Omental fat pad (tissue), 4 donors: ENCODE data around the gene ALDH7A1. TPM values are rescaled to one million over a fixed set of nuclear protein-coding genes. Genes with fewer than 3 reads are reported as not detected.

Source experiments
- small RNA-seq: library from RNA; depleted of rRNA; stranded (forward); fragments of <200 nt; gene quantifications from one replicate; pipeline ENCODE3, GENCODE V24; 2016
- total RNA-seq, 4 donors: library from RNA; depleted of rRNA; stranded (reverse); fragments of >200 nt; gene quantifications; one replicate each; pipeline ENCODE4 v1.1.0, GENCODE V29; 2016

Gene ALDH7A1
- total RNA-seq, 4 donors from 2014 or later, result 14.8 to 32.6 (median 17.9) TPM

Small RNA genes lying within 50 kb of the gene (small RNA-seq; reads per million reads assigned to genes)
- gene RNU6-290P, result not detected

Other genes with a start within 250 kb of the ALDH7A1 start
- 10 to 100 TPM; 19.1 to 44.1 (median 36.7) TPM for gene GRAMD2B, start 171.8 kb downstream of the ALDH7A1 start, total RNA-seq
- gene PHAX, start 5.7 kb upstream of the ALDH7A1 start, total RNA-seq, result 10 to 100 TPM; 29.7 to 50.4 (median 34.3) TPM
- gene LMNB1, start 181.9 kb upstream of the ALDH7A1 start, total RNA-seq, result 10 to 100 TPM in 3 of 4 donors, 1 to 10 TPM in 1; 4.4 to 20.4 (median 11.9) TPM